Endothelial cell of umbilical vein (primary cell): ENCODE results near the gene FILIP1. TPM values are rescaled to one million over a fixed set of nuclear protein-coding genes. Genes with fewer than 3 reads are reported as not detected.
A peak's percentile ranks its signal among the peaks of the same experiment; 100 is the strongest.

Experiments used
- BruUV-seq: library from RNA; stranded (reverse); fragments of 400-500 nt; replicated peaks from 2 replicates; lab custom pipeline; 2021; lab: Mats Ljungman, UMichigan
- CTCF ChIA-PET: fragments of 300-600, 350-600 bp; sonication (Branson Sonifier 250); formaldehyde crosslinking; loops from one replicate; lab custom pipeline; 2021; ENCODE audit warnings: antibody characterized with exemption, inconsistent platforms; lab: Charles Lee
- POLR2A ChIA-PET: fragments of 300-600, 350-600 bp; sonication (Branson Sonifier 250); formaldehyde crosslinking; loops from one replicate; lab custom pipeline; 2021; ENCODE audit warnings: antibody characterized with exemption, inconsistent platforms; lab: Charles Lee
- DNase-seq: peaks from one replicate; pipeline ENCODE4 v3.0.0-alpha.2; 2011; ENCODE audit warnings: low read depth, low spot score
- FAIRE-seq: peaks from 2 replicates; lab custom pipeline; 2011; peaks lifted over from hg19 to GRCh38; lab: Jason Lieb, UNC
- H2AFZ ChIP-seq: 2 replicates; pipeline ENCODE4 v1.6.0; 2012; ENCODE audit warnings: low read depth, low read length, control low read depth, inconsistent platforms
- H3K27ac ChIP-seq: 2 replicates; pipeline ENCODE4 v1.5.1; 2011; ENCODE audit warnings: low read depth, mild to moderate bottlenecking, control low read depth, low read length, moderate library complexity; ENCODE audit not compliant: insufficient read depth
- H3K27me3 ChIP-seq, 2 experiments: 2 replicates each; pipeline versions ENCODE4 v1.6.0 to v1.6.1; 2011; ENCODE audit warnings: low read length in 2 of 2, mixed read lengths in 1 of 2; ENCODE audit not compliant: control insufficient read depth in 2 of 2, insufficient read depth in 2 of 2
- H3K36me3 ChIP-seq, 2 experiments: 2 replicates in 1 of 2; 3 replicates in 1 of 2; pipeline ENCODE4 v1.5.1; 2011; ENCODE audit warnings: low read length in 2 of 2, mild to moderate bottlenecking in 1 of 2, moderate library complexity in 1 of 2; ENCODE audit not compliant: control insufficient read depth in 2 of 2, insufficient read depth in 2 of 2; ENCODE audit errors: extremely low read depth in 1 of 2
- H3K4me1 ChIP-seq: 3 replicates; pipeline ENCODE4 v1.5.1; 2011; ENCODE audit warnings: mild to moderate bottlenecking, low read length; ENCODE audit not compliant: control insufficient read depth, insufficient read depth; ENCODE audit errors: extremely low read depth
- H3K4me2 ChIP-seq: 2 replicates; pipeline ENCODE4 v1.6.1; 2011; ENCODE audit warnings: low read length, control low read depth, mixed read lengths; ENCODE audit not compliant: insufficient read depth
- H3K4me3 ChIP-seq, 3 experiments: fragments of 200-600 bp in 1 of 3; sonication (generic), shearing (Covaris generic) in 1 of 3; replicated peaks in 1 of 3; 2 replicates each; pipeline ENCODE4 v1.5.1; 2011 to 2016; ENCODE audit warnings: control low read depth in 3 of 3, low read length in 3 of 3, mild to moderate bottlenecking in 2 of 3, inconsistent platforms in 1 of 3, low read depth in 1 of 3, moderate library complexity in 1 of 3; ENCODE audit not compliant: insufficient read depth in 1 of 3
- H3K79me2 ChIP-seq: 2 replicates; pipeline ENCODE4 v1.6.0; 2012; ENCODE audit warnings: low read length, inconsistent platforms; ENCODE audit not compliant: control insufficient read depth, insufficient read depth
- H3K9ac ChIP-seq: replicated peaks from 2 replicates; pipeline ENCODE3; 2011; ENCODE audit warnings: low read length, control low read depth; ENCODE audit not compliant: insufficient read depth; ENCODE audit errors: extremely low read depth
- H3K9me1 ChIP-seq: replicated peaks from 3 replicates; pipeline ENCODE4 v1.6.0; 2011; ENCODE audit warnings: mild to moderate bottlenecking, low read length; ENCODE audit not compliant: control insufficient read depth, insufficient read depth; ENCODE audit errors: extremely low read depth
- H3K9me3 ChIP-seq: replicated peaks from 2 replicates; pipeline ENCODE4 v1.5.1; 2012; ENCODE audit warnings: low read length, inconsistent platforms; ENCODE audit not compliant: control insufficient read depth, insufficient read depth
- H4K20me1 ChIP-seq: replicated peaks from 2 replicates; pipeline ENCODE3; 2011; ENCODE audit warnings: mild to moderate bottlenecking, low read length; ENCODE audit not compliant: control insufficient read depth, insufficient read depth; ENCODE audit errors: extremely low read depth
- EZH2 ChIP-seq: IDR thresholded peaks from 2 replicates; pipeline ENCODE4 v1.6.1; 2012; ENCODE audit warnings: borderline replicate concordance, low read depth, mild to moderate bottlenecking, moderate library complexity, low read length, inconsistent platforms; ENCODE audit not compliant: severe bottlenecking
- FOS ChIP-seq: IDR thresholded peaks from 2 replicates; pipeline ENCODE4 v1.6.1; 2011; ENCODE audit warnings: mild to moderate bottlenecking, low read length, moderate library complexity, borderline replicate concordance; ENCODE audit not compliant: insufficient read depth
- GATA2 ChIP-seq: IDR thresholded peaks from 2 replicates; pipeline ENCODE4 v1.7.0; 2011; ENCODE audit warnings: low read depth, mild to moderate bottlenecking, moderate library complexity, mixed read lengths, low read length; ENCODE audit not compliant: insufficient read length, insufficient read depth
- JUN ChIP-seq: IDR thresholded peaks from 2 replicates; pipeline ENCODE4 v1.6.1; 2011; ENCODE audit warnings: borderline replicate concordance, low read depth; ENCODE audit not compliant: insufficient read length, insufficient read depth
- MAX ChIP-seq: IDR thresholded peaks from 2 replicates; pipeline ENCODE4 v1.6.1; 2011; ENCODE audit not compliant: insufficient read depth, insufficient read length
- MYC ChIP-seq: IDR thresholded peaks from one replicate; pipeline ENCODE4 v1.6.1; 2011; ENCODE audit warnings: mild to moderate bottlenecking, low read depth, low read length
- POLR2A ChIP-seq: IDR thresholded peaks from 2 replicates; pipeline ENCODE4 v1.6.1; 2012; ENCODE audit warnings: low read depth, mild to moderate bottlenecking, control low read depth, low read length
- POLR2AphosphoS5 ChIP-seq: IDR thresholded peaks from 2 replicates; pipeline ENCODE4 v1.6.1; 2012; ENCODE audit warnings: low read depth, mild to moderate bottlenecking, control low read depth, low read length, moderate library complexity; ENCODE audit not compliant: insufficient read depth
- dilution Hi-C: fragments of 300-500 bp; cut with MboI; formaldehyde crosslinking; loops from one replicate; pipeline ENCODE4 v1.15.0; 2019; ENCODE audit warnings: low sequenced_read_pairs; ENCODE audit not compliant: extremely low pct_ligation_motif_present
- intact Hi-C: fragments of 100-400 bp; cut with micrococcal nuclease; formaldehyde crosslinking; loops from one replicate; pipeline ENCODE4 v1.10.0; 2022
- polyA plus RNA-seq, 4 experiments: library from polyadenylated mRNA; depleted of rRNA in 3 of 4; stranded (reverse) in 3 of 4; unstranded in 1 of 4; fragments of >200 nt; gene quantifications; 2 replicates each; pipeline versions ENCODE4 v1.2.1 to v1.2.3, GENCODE V29; 2011 to 2012; ENCODE audit warnings: missing spikeins in 1 of 4
- total RNA-seq: library from RNA; stranded (reverse); gene quantifications from 2 replicates; pipeline ENCODE4 v1.2.3, GENCODE V29; 2021
- TF ChIP-seq, protein P1 (sequence below), 2 donors: IDR thresholded peaks; 1 replicate in 1 of 2; 2 replicates in 1 of 2; pipeline ENCODE4 v1.5.1; 2011; ENCODE audit warnings: low read length in 2 of 2, mild to moderate bottlenecking in 2 of 2, moderate library complexity in 2 of 2, control low read depth in 1 of 2, inconsistent platforms in 1 of 2, low read depth in 1 of 2; ENCODE audit not compliant: insufficient read depth in 1 of 2; ENCODE audit errors: extremely low read depth in 1 of 2

FILIP1 gene
- total and polyA plus RNA-seq, 2 donors (not counting 3 experiments of a cell fraction or from before 2014, with no cell fraction given), result 2.8 to 13.7 TPM

GRCh38 chr6:75283907-75284631 lies 209.5 kb downstream of the FILIP1 start:
- no peak for DNase-seq

More at GRCh38 chr6:75283907-75284631, 209.5 kb downstream of the FILIP1 start:
- CTCF ChIA-PET, result interaction anchor here (1.2 to 9.8 kb wide), 7 partner anchors 10 to 240 kb away, joined by 3 to 95 read pairs (median 5); partner anchors contain the start of gene COX7A2
- H3K27ac ChIP-seq, result peak overlapping the region; percentile 84
- POLR2A ChIA-PET, result interaction anchor here (0.7 to 1.5 kb wide), 3 partner anchors 9 to 441 kb away, joined by 5 to 6 read pairs (median 6); partner anchors contain the start of gene SENP6
- no peaks in the 10 kb centered on the region for H4K20me1 ChIP-seq
- intact Hi-C loops (loop anchor here (1.0 to 2.0 kb wide), 2 partner anchors 16 to 41 kb away; partner anchors contain the start of gene COX7A2), dilution Hi-C loops (no loop called here)
- TF ChIP-seq MAX (no peak), FOS (no peak), EZH2 (no peak), MYC (no peak), POLR2AphosphoS5 (no peak), POLR2A (no peak), GATA2 (no peak), JUN (no peak)
- TF ChIP-seq, protein P1, sequence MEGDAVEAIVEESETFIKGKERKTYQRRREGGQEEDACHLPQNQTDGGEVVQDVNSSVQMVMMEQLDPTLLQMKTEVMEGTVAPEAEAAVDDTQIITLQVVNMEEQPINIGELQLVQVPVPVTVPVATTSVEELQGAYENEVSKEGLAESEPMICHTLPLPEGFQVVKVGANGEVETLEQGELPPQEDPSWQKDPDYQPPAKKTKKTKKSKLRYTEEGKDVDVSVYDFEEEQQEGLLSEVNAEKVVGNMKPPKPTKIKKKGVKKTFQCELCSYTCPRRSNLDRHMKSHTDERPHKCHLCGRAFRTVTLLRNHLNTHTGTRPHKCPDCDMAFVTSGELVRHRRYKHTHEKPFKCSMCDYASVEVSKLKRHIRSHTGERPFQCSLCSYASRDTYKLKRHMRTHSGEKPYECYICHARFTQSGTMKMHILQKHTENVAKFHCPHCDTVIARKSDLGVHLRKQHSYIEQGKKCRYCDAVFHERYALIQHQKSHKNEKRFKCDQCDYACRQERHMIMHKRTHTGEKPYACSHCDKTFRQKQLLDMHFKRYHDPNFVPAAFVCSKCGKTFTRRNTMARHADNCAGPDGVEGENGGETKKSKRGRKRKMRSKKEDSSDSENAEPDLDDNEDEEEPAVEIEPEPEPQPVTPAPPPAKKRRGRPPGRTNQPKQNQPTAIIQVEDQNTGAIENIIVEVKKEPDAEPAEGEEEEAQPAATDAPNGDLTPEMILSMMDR (IDR thresholded peaks at IDR 0.05; ENCODE audit: extremely low read depth in 1 of 2, insufficient read depth in 1 of 2, low read depth in 1 of 2, low read length in 2 of 2), result no peak
- H3K79me2 ChIP-seq, result peaks cover 56% of the 10 kb centered on the region
- FAIRE-seq, result no peak
- no peaks in the 10 kb centered on the region for H3K9me1 ChIP-seq
- TSS peak; percentile 36 for BruUV-seq
- H3K9ac ChIP-seq, result peak overlapping the region; percentile 95
- H3K36me3 ChIP-seq, result no peaks in the 10 kb centered on the region
- H3K4me3 ChIP-seq, result peak overlapping the region; percentile 91 to 95 (median 91)
- H3K4me2 ChIP-seq, result peak overlapping the region; percentile 87
- H3K27me3 ChIP-seq, result no peaks in the 10 kb centered on the region
- H3K9me3 ChIP-seq, result no peaks in the 10 kb centered on the region
- peaks cover 34% of the 10 kb centered on the region for H3K4me1 ChIP-seq
- H2AFZ ChIP-seq, result peak overlapping the region; percentile 47
